WI38 (cell line): ENCODE results near the gene HPN.
"Not testable (repeated sequence)": the region's sequence is repeated elsewhere in the genome, so short reads cannot be mapped to it uniquely, and the experiment has no call there.

Source experiments
- H3K4me3 ChIP-seq: 2 replicates; pipeline ENCODE4 v1.5.1; 2011; ENCODE audit warnings: low read depth, mild to moderate bottlenecking, control low read depth, low read length
- CTCF ChIP-seq: IDR thresholded peaks from 2 replicates; pipeline ENCODE4 v1.5.1; 2012; ENCODE audit warnings: low read depth, mild to moderate bottlenecking, control low read depth, low read length

HPN gene

GRCh38 chr19:34999498-35000337, 41.8 kb upstream of the HPN start, which contains the start of gene GRAMD1A:
Gene GRAMD1A, plus strand, starts transcription at chr19:35000323. Its CDS starts 156 bp downstream, at chr19:35000479.
- TF ChIP-seq CTCF: no peak
- H3K4me3 ChIP-seq: peak within 1 kb of the TSS; percentile 78

- TF ChIP-seq CTCF: no peak
- H3K4me3 ChIP-seq: peak overlapping the region; percentile 78
These were observed 41.2 kb upstream of the HPN start for GRCh38 chr19:35000338-35000646.

GRCh38 chr19:35000647-35001501, 40.6 kb upstream of the HPN start:
- TF ChIP-seq CTCF: no peak
- H3K4me3 ChIP-seq: peak overlapping the region; percentile 78

- no peak for TF ChIP-seq CTCF
- no peak overlapping the region for H3K4me3 ChIP-seq
These were observed 39.4 kb upstream of the HPN start for GRCh38 chr19:35002037-35002535.

GRCh38 chr19:35004517-35005255, 36.8 kb upstream of the HPN start:
- TF ChIP-seq CTCF: no peak
- H3K4me3 ChIP-seq: no peak overlapping the region

GRCh38 chr19:35005256-35005977, 36.1 kb upstream of the HPN start:
- TF ChIP-seq CTCF: no peak
- H3K4me3 ChIP-seq: no peak overlapping the region

GRCh38 chr19:35006007-35006341, 35.5 kb upstream of the HPN start:
- H3K4me3 ChIP-seq: not testable (repeated sequence)
